WTC11 (cell line): ENCODE data around the gene MAMDC2. TPM values are rescaled to one million over a fixed set of nuclear protein-coding genes. Genes with fewer than 3 reads are reported as not detected.

Experiments
- ATAC-seq: fragments of 200-7000 bp; cut with Tn5 transposase; 2 replicates; pipeline ENCODE4 v1.10.0; 2021; ENCODE audit warnings: mild to moderate bottlenecking, moderate library complexity
- CTCF ChIA-PET: fragments of 300-600 bp; sonication (Branson Sonifier 250); formaldehyde crosslinking; loops from one replicate; lab custom pipeline; 2021; ENCODE audit warnings: antibody characterized with exemption; lab: Charles Lee
- POLR2A ChIA-PET: fragments of 350-600 bp; sonication (Branson Sonifier 250); formaldehyde crosslinking; loops from one replicate; lab custom pipeline; 2021; ENCODE audit warnings: antibody characterized with exemption; lab: Charles Lee
- DNase-seq: peaks from one replicate; pipeline ENCODE4 v3.0.0; 2021; ENCODE audit warnings: low spot score
- H3K27ac Mint-ChIP-seq: 2 replicates; pipeline ENCODE4 v1.8.0; 2021; ENCODE audit warnings: mixed read lengths
- H3K27me3 Mint-ChIP-seq: 2 replicates; pipeline ENCODE4 v1.8.0; 2021; ENCODE audit warnings: low read depth, mild to moderate bottlenecking, moderate library complexity, mixed read lengths
- H3K36me3 Mint-ChIP-seq: 2 replicates; pipeline ENCODE4 v1.8.0; 2021; ENCODE audit warnings: mixed read lengths
- H3K4me1 Mint-ChIP-seq: 2 replicates; pipeline ENCODE4 v1.8.0; 2022; ENCODE audit warnings: mixed read lengths
- H3K4me3 Mint-ChIP-seq: 2 replicates; pipeline ENCODE4 v1.8.0; 2021; ENCODE audit warnings: mild to moderate bottlenecking, moderate library complexity, mixed read lengths
- H3K9me3 Mint-ChIP-seq: 2 replicates; pipeline ENCODE4 v1.8.0; 2021; ENCODE audit warnings: mixed read lengths
- ARID4B ChIP-seq: sonication (generic); formaldehyde crosslinking; IDR thresholded peaks from 2 replicates; pipeline ENCODE4 v1.8.0; 2023; ENCODE audit warnings: missing genetic modification reagents, mild to moderate bottlenecking, borderline replicate concordance
- CBFB ChIP-seq: sonication (generic); formaldehyde crosslinking; IDR thresholded peaks from 2 replicates; pipeline ENCODE4 v1.8.1; 2022; ENCODE audit warnings: mild to moderate bottlenecking, low read depth, missing genetic modification reagents
- CDX4 ChIP-seq: fragments of 250-450 bp; sonication (Bioruptor Pico); IDR thresholded peaks from 2 replicates; pipeline ENCODE4 v1.9.0; 2021; ENCODE audit warnings: moderate library complexity, mild to moderate bottlenecking, inconsistent platforms, borderline replicate concordance
- CREB1 ChIP-seq: sonication (generic); formaldehyde crosslinking; IDR thresholded peaks from 2 replicates; pipeline ENCODE4 v1.8.0; 2023; ENCODE audit warnings: mild to moderate bottlenecking, missing genetic modification reagents
- E2F5 ChIP-seq: sonication (generic); formaldehyde crosslinking; IDR thresholded peaks from 2 replicates; pipeline ENCODE4 v1.8.1; 2022; ENCODE audit warnings: mild to moderate bottlenecking, moderate library complexity, missing genetic modification reagents
- ELF4 ChIP-seq: sonication (generic); formaldehyde crosslinking; IDR thresholded peaks from 2 replicates; pipeline ENCODE4 v1.8.1; 2022; ENCODE audit warnings: low read depth, mild to moderate bottlenecking, moderate library complexity, missing genetic modification reagents
- FOXJ3 ChIP-seq: sonication (generic); formaldehyde crosslinking; IDR thresholded peaks from 2 replicates; pipeline ENCODE4 v1.9.0; 2021; ENCODE audit warnings: missing genetic modification reagents, mild to moderate bottlenecking, borderline replicate concordance
- IRF2 ChIP-seq: sonication (generic); formaldehyde crosslinking; IDR thresholded peaks from 2 replicates; pipeline ENCODE4 v1.8.0; 2022; ENCODE audit warnings: low read depth, missing genetic modification reagents, borderline replicate concordance
- MLX ChIP-seq: sonication (generic); formaldehyde crosslinking; IDR thresholded peaks from 2 replicates; pipeline ENCODE4 v1.8.1; 2023; ENCODE audit warnings: mild to moderate bottlenecking, missing genetic modification reagents, moderate library complexity
- MXD4 ChIP-seq: fragments of 250-450 bp; sonication (Bioruptor Pico); IDR thresholded peaks from 2 replicates; pipeline ENCODE4 v1.8.0; 2021; ENCODE audit warnings: mild to moderate bottlenecking, moderate library complexity, borderline replicate concordance
- NR3C1 ChIP-seq: sonication (generic); formaldehyde crosslinking; conservative IDR thresholded peaks from 2 replicates; pipeline ENCODE4 v1.8.1; 2023; ENCODE audit warnings: low read depth, mild to moderate bottlenecking, missing genetic modification reagents
- SMAD3 ChIP-seq: sonication (generic); formaldehyde crosslinking; IDR thresholded peaks from 2 replicates; pipeline ENCODE4 v1.8.0; 2022; ENCODE audit warnings: missing genetic modification reagents, mild to moderate bottlenecking, borderline replicate concordance
- SOX15 ChIP-seq: fragments of 250-450 bp; sonication (Bioruptor Pico); IDR thresholded peaks from 2 replicates; pipeline ENCODE4 v1.9.0; 2021; ENCODE audit warnings: mild to moderate bottlenecking
- SP1 ChIP-seq: sonication (generic); formaldehyde crosslinking; conservative IDR thresholded peaks from 2 replicates; pipeline ENCODE4 v1.8.1; 2022; ENCODE audit warnings: missing genetic modification reagents
- TCF7 ChIP-seq: sonication (generic); formaldehyde crosslinking; IDR thresholded peaks from 2 replicates; pipeline ENCODE4 v1.8.0; 2022; ENCODE audit warnings: mild to moderate bottlenecking, low read depth, missing genetic modification reagents, moderate library complexity
- TP53 ChIP-seq: sonication (generic); formaldehyde crosslinking; IDR thresholded peaks from 2 replicates; pipeline ENCODE4 v1.8.1; 2023; ENCODE audit warnings: mild to moderate bottlenecking, missing genetic modification reagents
- total RNA-seq: library from RNA; stranded (reverse); gene quantifications from 3 replicates; pipeline ENCODE4 v1.2.3, GENCODE V29; 2021
- TF ChIP-seq, protein P1 (sequence below): sonication (generic); formaldehyde crosslinking; IDR thresholded peaks from 2 replicates; pipeline ENCODE4 v1.8.0; 2023; ENCODE audit warnings: missing genetic modification reagents
- TF ChIP-seq, protein P2 (sequence below): sonication (generic); formaldehyde crosslinking; IDR thresholded peaks from 2 replicates; pipeline ENCODE4 v1.8.0; 2022; ENCODE audit warnings: mild to moderate bottlenecking, missing genetic modification reagents

The MAMDC2 gene
- total RNA-seq, 1 experiment from 2014 or later = 6.0 TPM

DNA sequence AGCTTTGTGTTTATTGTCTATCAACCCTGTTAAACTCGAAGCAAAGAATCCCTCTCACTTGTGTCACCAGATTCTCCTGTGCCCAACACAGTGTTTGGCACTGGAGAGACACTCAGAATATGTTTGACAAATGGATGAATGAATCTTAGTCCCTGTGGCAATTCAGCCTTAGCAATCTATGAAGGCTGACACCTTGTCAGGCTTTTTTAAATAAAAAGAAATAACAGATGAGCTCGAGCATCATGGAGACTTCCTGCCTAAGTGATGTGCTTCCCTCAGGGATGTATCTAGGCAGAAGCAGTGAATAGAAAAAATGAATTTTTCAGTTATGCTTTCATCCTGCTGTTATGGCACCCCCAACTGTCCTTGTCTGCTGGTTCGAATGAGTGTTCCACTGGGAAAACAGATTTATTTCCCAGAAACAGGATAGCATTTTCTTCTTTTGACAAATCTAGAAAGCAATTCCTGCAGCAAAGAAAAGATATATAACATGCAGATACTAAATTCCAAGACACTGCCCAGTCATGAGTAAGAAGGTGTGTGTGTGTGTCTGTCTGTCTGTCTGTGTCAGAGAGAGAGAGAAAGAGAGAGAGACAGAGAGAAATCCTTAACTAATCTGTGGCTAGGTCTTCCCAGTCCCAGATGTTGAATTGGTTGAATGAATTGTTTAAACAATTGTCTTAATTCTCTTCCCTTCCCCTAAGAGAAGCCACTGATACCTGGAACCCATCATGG, 16.7 kb downstream of the MAMDC2 start:
- Mint-ChIP-seq H3K27me3 (no peaks in the 10 kb centered on the region), H3K4me3 (no peak overlapping the region), H3K36me3 (peaks cover 14% of the 10 kb centered on the region), H3K4me1 (peaks cover 20% of the 10 kb centered on the region), H3K9me3 (peaks cover 23% of the 10 kb centered on the region), H3K27ac (peak overlapping the region; percentile 32)
- TF ChIP-seq MLX (CRISPR knock-in tag) (no peak), NR3C1 (CRISPR knock-in tag) (no peak), MXD4 (CRISPR knock-in tag) (no peak), TP53 (CRISPR knock-in tag) (no peak), FOXJ3 (no peak), ARID4B (CRISPR knock-in tag) (no peak), SOX15 (CRISPR knock-in tag) (no peak), IRF2 (no peak), SP1 (CRISPR knock-in tag) (no peak), SMAD3 (no peak), E2F5 (CRISPR knock-in tag) (no peak), CREB1 (no peak)
- TF ChIP-seq, protein P1, sequence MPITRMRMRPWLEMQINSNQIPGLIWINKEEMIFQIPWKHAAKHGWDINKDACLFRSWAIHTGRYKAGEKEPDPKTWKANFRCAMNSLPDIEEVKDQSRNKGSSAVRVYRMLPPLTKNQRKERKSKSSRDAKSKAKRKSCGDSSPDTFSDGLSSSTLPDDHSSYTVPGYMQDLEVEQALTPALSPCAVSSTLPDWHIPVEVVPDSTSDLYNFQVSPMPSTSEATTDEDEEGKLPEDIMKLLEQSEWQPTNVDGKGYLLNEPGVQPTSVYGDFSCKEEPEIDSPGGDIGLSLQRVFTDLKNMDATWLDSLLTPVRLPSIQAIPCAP = no peak
- TF ChIP-seq, protein P2, sequence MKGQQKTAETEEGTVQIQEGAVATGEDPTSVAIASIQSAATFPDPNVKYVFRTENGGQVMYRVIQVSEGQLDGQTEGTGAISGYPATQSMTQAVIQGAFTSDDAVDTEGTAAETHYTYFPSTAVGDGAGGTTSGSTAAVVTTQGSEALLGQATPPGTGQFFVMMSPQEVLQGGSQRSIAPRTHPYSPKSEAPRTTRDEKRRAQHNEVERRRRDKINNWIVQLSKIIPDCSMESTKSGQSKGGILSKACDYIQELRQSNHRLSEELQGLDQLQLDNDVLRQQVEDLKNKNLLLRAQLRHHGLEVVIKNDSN = no peak
- DNase-seq (no peak), ATAC-seq (no peak)
- ChIA-PET POLR2A (no interaction called here), CTCF (interaction anchor here (1.0 to 1.1 kb wide), 2 partner anchors 51 to 88 kb away, joined by 3 read pairs; no protein-coding TSS in a partner anchor)

GRCh38 chr9:70060883-70061507, 17.3 kb downstream of the MAMDC2 start:
- DNase-seq = no peak
- no peaks in the 10 kb centered on the region for H3K27me3 Mint-ChIP-seq
- ChIA-PET CTCF (interaction anchor here (1.0 to 1.2 kb wide), 3 partner anchors 50 to 89 kb away, joined by 3 read pairs; no protein-coding TSS in a partner anchor), POLR2A (no interaction called here)
- no peak overlapping the region for H3K4me3 Mint-ChIP-seq
- no peak for TF ChIP-seq ELF4 (CRISPR knock-in tag)
- no peak for TF ChIP-seq CBFB (CRISPR knock-in tag)
- TF ChIP-seq CDX4 (CRISPR knock-in tag) = no peak
- TF ChIP-seq TCF7 (CRISPR knock-in tag) = no peak
- TF ChIP-seq, all 79 proteins: peak for 0
- Mint-ChIP-seq H3K27ac (peak overlapping the region; percentile 32), H3K36me3 (peaks cover 14% of the 10 kb centered on the region), H3K9me3 (peaks cover 20% of the 10 kb centered on the region), H3K4me1 (peaks cover 20% of the 10 kb centered on the region)
- peak; percentile 77 for ATAC-seq
